Activated CD4-positive, alpha-beta T cell treated with anti-CD3 and anti-CD28 coated beads, Interleukin-2, amount 10 ng/mL, durations not matched to agents 24 days and 14 days (primary cell): Measurements from ENCODE around the gene SNAPC5. TPM values are rescaled to one million over a fixed set of nuclear protein-coding genes. Genes with fewer than 3 reads are reported as not detected.
"Not testable (repeated sequence)": the region's sequence is repeated elsewhere in the genome, so short reads cannot be mapped to it uniquely, and the experiment has no call there.

Experiments used
- DNase-seq: peaks from one replicate; pipeline ENCODE4 v3.0.0; 2022
- H3K27ac Mint-ChIP-seq: one replicate; pipeline ENCODE4 v1.8.0; 2022; ENCODE audit warnings: mild to moderate bottlenecking, mixed read lengths
- H3K27me3 Mint-ChIP-seq: one replicate; pipeline ENCODE4 v1.8.0; 2022; ENCODE audit warnings: mixed read lengths
- H3K36me3 Mint-ChIP-seq: one replicate; pipeline ENCODE4 v1.8.0; 2022; ENCODE audit warnings: low read depth, mild to moderate bottlenecking, mixed read lengths
- H3K4me1 Mint-ChIP-seq: one replicate; pipeline ENCODE4 v1.8.0; 2021; ENCODE audit warnings: mixed read lengths
- H3K4me3 Mint-ChIP-seq: one replicate; pipeline ENCODE4 v1.8.0; 2022; ENCODE audit warnings: mild to moderate bottlenecking, moderate library complexity, mixed read lengths
- H3K9me3 Mint-ChIP-seq: one replicate; pipeline ENCODE4 v1.8.0; 2021; ENCODE audit warnings: mixed read lengths
- intact Hi-C: fragments of 100-400 bp; cut with micrococcal nuclease; formaldehyde crosslinking; loops from one replicate; pipeline ENCODE4 v1.15.1; 2023
- total RNA-seq: library from RNA; stranded (reverse); gene quantifications from 2 replicates; pipeline ENCODE4 v1.2.3, GENCODE V29; 2022

SNAPC5 gene
- total RNA-seq, 1 donor from 2014 or later = 33.9 TPM

DNA sequence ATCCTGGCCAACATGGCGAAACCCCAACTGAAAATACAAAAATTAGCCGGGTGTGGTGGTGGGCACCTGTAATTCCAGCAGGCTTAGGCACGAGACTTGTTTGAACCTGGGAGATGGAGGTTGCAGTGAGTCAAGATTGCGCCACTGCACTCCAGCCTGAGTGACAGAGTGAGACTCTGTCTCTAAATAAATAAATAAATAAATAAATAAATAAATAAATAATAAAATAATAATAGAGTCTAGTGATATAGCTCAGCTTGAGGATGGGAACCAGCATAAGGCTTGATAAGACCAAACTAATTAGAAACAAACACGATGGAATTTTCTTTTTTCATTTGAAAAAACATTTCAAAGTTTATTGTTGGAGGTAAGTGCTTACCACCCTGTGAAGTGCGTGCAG, 36.3 kb downstream of the SNAPC5 start:
- peaks cover 43% of the 10 kb centered on the region for H3K36me3 Mint-ChIP-seq
- H3K9me3 Mint-ChIP-seq, H3K4me1 Mint-ChIP-seq, intact Hi-C loops, DNase-seq, H3K4me3 Mint-ChIP-seq, H3K27ac Mint-ChIP-seq, H3K27me3 Mint-ChIP-seq: not testable (repeated sequence)

DNA sequence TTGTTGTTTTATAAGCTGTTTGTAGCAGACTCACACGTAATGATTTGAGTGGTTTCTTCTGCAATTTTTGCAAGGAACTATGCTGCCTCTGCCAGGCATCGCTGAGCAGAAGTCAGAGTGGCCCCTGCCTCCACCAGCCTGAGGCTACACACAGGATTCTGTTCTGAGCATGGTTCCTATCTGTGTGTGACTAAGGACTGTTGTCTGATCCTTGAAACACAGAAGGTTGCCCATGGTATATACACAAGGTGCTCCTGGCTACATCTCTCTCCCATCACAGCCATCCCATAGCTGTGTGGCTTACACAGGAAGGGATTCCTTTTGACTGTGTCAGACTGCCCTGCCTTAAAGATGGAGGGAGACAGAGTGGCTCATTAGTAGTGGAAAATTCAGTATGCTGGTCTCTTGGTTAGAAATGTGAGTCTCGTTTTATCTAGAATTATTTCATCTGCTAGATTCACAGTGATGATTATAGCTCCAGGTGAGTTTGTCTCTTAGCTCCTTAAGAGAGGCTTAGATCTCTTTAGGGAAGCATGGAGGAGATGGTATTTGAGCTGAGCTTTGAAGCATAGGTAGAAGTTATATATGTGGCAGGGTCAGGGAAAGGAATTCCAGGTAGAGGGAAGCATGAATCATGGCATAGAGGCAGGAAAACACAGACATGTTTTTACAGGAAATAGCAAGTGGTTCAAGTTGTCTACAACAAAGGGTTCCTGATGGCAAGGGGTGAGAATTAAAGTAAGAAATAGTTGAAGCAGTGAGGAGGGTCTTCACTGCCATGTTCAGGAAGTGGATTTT, 37.5 kb downstream of the SNAPC5 start:
- H3K27ac Mint-ChIP-seq = peak overlapping the region; percentile 37
- no peaks in the 10 kb centered on the region for H3K27me3 Mint-ChIP-seq
- H3K36me3 Mint-ChIP-seq = peaks cover 46% of the 10 kb centered on the region
- DNase-seq = no peak
- H3K4me3 Mint-ChIP-seq = no peak overlapping the region
- intact Hi-C loops = no loop called here
- peaks cover 7% of the 10 kb centered on the region for H3K4me1 Mint-ChIP-seq
- no peaks in the 10 kb centered on the region for H3K9me3 Mint-ChIP-seq

DNA sequence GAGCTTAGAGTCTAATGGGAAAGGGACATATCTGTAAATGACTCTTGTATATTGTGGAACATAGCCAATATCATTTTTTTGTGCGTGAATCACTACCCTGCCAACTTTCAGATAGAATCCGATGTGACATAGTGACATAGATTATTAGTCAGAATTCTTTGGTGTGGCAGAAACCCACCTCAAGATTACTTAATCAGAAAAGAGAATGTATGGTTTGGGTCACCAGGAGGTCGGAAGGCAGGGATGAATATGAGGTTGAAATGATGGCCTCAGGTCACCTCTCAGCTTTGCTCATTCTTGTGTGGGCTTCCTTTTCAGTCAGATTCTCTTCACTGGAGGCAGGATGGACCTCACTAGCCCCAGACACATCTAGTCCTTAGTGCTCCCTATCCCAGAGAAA, 41.4 kb downstream of the SNAPC5 start:
- H3K27me3 Mint-ChIP-seq = no peaks in the 10 kb centered on the region
- DNase-seq = no peak
- no peak overlapping the region for H3K4me3 Mint-ChIP-seq
- intact Hi-C loops = no loop called here
- H3K9me3 Mint-ChIP-seq = peaks cover 2% of the 10 kb centered on the region
- H3K36me3 Mint-ChIP-seq = peaks cover 47% of the 10 kb centered on the region
- H3K27ac Mint-ChIP-seq = no peak overlapping the region
- H3K4me1 Mint-ChIP-seq = peaks cover 14% of the 10 kb centered on the region

DNA sequence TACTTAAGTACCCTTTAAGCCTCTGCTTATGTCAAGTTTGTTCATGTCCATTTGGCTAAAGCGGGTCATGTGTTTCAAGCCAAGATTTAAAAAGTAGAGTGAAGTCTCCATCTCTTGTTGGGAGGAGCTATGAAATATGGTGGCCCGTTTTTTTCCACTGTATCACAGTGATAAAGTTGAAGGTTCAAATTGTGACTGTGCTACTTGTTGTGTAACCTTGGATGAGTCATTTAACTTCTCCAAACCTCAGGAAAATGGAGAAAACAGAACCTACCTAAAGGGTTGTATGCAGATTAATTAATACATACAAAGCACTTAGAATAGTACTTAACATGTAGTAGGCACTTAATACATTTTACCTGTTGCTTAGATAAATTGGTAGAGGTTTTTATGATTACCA, 43.4 kb downstream of the SNAPC5 start:
- Mint-ChIP-seq H3K4me3 (no peak overlapping the region), H3K9me3 (peaks cover 2% of the 10 kb centered on the region), H3K36me3 (peaks cover 40% of the 10 kb centered on the region), H3K4me1 (peaks cover 8% of the 10 kb centered on the region), H3K27me3 (no peaks in the 10 kb centered on the region), H3K27ac (no peak overlapping the region)
- intact Hi-C loops = no loop called here
- DNase-seq = no peak

DNA sequence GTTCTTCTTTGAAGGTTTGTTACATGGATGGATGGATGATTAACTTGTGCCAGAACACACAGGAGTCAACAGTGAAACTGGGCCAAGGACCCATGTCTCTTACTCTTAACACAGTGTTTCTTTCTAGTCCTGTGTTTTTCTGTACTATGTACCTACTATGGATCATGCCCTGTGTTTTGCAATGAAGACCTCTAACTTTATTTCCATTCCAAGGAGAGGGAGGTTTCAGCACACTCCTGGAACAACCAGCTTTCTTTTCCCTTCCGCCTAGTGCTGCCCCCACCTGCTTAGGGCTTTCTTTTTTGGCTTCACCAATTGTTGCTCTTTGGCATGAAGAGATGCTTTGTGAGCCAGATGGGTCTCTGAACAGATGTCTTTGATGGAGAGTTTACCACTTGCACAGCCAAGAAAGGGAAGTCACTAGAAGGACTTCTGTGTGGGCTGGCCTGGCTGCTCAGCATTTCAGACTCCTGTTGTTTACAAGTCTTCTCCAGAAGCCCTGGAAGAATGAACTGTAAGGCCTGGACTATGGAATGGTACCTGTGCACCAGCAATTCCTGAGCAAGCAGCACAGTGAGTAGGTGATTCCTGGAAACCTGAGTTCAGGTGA, 44.5 kb downstream of the SNAPC5 start:
- Mint-ChIP-seq H3K27ac (no peak overlapping the region), H3K36me3 (peaks cover 42% of the 10 kb centered on the region), H3K27me3 (no peaks in the 10 kb centered on the region), H3K9me3 (peaks cover 6% of the 10 kb centered on the region), H3K4me1 (peaks cover 8% of the 10 kb centered on the region), H3K4me3 (no peak overlapping the region)
- DNase-seq = no peak
- intact Hi-C loops = no loop called here

DNA sequence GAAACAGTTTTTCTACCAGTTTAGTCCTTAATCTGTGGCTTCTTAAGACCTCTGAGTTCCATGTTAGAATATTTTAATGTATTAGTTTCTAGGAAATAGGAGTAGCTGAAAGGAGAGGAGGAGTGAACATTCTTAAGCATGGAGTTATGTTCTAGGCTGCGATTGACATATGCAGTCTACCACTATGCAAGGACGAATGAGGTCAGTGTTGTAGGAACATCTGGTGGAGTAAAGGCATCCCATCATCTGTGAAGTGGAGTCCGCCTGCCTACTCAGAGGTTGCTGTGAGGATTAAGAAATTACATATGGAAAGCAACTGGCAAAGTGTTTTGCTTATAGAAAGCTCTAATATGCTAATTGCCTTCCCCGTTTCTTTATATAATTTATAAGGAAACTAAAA, 45.1 kb downstream of the SNAPC5 start:
- H3K9me3 Mint-ChIP-seq = peaks cover 6% of the 10 kb centered on the region
- intact Hi-C loops = no loop called here
- no peak overlapping the region for H3K4me3 Mint-ChIP-seq
- no peak for DNase-seq
- H3K27me3 Mint-ChIP-seq = no peaks in the 10 kb centered on the region
- H3K4me1 Mint-ChIP-seq = peaks cover 8% of the 10 kb centered on the region
- peaks cover 47% of the 10 kb centered on the region for H3K36me3 Mint-ChIP-seq
- no peak overlapping the region for H3K27ac Mint-ChIP-seq

Other genes starting within 250 kb of the SNAPC5 start
- gene MEGF11, start 244.0 kb downstream of the SNAPC5 start, total RNA-seq = not detected in 2 replicates
- 48.6 and 57.2 TPM in 2 replicates for gene DIS3L, start 204.2 kb downstream of the SNAPC5 start, total RNA-seq
- gene TIPIN, start 141.1 kb downstream of the SNAPC5 start, total RNA-seq = 56.2 and 60.0 TPM in 2 replicates
- gene MAP2K1, start 110.8 kb downstream of the SNAPC5 start, total RNA-seq = 98.9 and 106 TPM in 2 replicates
- 3,393 and 3,435 TPM in 2 replicates for gene RPL4, start 7.1 kb upstream of the SNAPC5 start, total RNA-seq
- gene ZWILCH, start 7.6 kb upstream of the SNAPC5 start, total RNA-seq = 37.1 and 41.1 TPM in 2 replicates
- not detected in 2 replicates for gene LCTL, start 68.2 kb upstream of the SNAPC5 start, total RNA-seq
- gene SMAD6, start 204.5 kb upstream of the SNAPC5 start, total RNA-seq = 0.19 and 0.40 TPM in 2 replicates